ENCODE measurements around the gene ZNF772.
"Not testable (repeated sequence)": the region's sequence is repeated elsewhere in the genome, so short reads cannot be mapped to it uniquely, and the experiment has no call there.

Gene ZNF772

DNA sequence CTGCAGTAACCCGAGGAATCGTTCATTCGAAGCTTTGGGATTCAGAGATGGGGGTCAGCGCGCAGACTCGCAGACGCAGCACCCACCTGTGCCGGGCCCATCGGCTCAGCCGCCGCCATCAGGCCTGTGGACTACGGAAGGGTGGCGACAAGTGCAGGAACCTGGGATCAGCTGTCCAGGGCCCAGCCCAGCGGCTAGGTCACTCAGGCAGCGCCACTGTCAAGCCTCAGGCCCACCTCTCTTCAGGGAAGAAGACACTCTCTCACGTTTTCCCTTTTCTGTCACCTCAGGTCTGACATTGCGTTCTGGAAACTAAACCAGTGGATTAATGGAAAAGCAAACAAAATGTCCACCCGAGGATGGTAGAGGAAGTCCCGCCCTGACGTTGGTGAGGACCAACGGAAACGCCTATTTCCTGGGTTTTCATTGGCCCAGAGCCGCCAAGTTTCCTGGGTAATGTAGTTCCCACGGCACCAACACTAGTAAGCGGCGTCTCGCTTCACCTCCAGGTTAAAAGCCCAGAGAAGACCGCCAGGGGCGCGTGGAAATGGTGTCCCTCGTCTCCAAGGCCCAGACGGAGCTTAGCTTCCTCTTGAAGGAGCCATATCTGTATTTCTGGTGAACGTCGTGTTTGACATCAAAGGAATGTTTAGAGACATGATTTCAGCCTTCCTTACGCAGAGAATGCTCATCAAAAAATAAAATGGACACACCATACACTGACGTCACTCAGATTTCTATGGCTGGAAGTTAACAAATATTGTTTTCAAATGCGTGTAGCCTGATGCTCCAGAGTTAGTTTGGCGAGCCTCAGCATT, at the start of gene ZNF772:
TSS of gene ZNF772 (minus strand) at position 376 of the 818 bp plus-strand sequence. CDS start at position 119, 257 bp downstream.
- DNase-seq (ENCODE audit: low read depth in 1 of 2, low spot score in 1 of 2) = peak; percentile 68 to 76

DNA sequence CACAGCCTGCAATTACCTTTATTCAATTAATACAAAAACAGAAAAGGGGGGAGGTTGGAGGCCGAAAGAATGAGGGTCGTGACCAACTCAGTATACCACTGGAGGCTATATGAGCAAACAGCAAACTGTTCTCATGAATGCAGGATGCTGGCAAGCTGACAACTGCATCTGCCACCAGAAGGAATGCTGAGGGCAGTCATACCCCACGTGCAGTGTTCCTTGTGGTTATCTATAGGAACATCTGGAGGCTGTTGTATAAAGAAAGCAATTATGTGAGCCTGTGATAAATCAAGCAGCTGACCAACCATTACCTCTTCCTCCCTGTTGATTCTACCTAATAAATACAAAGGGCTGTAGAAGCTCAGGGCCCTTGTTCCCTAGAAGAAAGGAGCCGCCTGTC, 40.7 kb upstream of the ZNF772 start:
- DNase-seq (ENCODE audit: low read depth in 1 of 2, low spot score in 1 of 2) = not testable (repeated sequence)

DNA sequence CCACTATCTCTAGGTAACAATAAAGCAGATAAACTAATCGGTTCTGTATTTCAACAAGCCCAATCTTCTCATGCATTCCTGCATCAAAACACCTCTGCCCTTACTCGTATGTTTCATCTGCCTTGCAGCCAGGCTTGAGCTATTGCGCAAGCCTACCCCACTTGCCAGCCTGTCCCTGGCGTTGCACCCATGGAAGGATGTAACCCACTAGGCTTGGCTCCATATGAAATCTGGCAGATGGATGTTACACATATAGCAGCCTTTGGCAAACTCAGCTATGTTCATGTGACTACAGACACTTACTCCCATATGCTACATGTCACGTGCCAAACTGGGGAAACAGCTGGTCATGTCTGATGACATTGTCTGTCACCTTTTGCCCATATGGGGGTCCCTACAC, 37.9 kb upstream of the ZNF772 start:
- DNase-seq (ENCODE audit: low read depth in 1 of 2, low spot score in 1 of 2) = no peak

DNA sequence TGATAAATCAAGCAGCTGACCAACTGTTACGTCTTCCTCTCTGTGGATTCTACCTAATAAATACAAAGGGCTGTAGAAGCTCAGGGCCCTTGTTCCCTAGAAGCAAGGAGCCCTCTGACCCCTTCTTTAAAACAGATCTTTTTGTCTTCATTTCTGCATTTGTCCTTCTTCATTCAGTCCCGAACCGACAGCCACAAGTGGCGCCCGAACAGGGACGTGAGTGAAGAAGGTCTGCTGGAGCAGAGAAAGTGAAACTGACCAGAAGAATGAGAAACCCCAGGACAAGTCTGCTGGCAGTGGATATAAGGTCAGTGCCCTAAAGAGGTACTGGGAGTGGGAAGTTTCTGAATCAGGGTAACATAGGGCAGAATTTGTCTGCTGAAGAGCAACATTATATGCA, 35.5 kb upstream of the ZNF772 start:
- no peak for DNase-seq (ENCODE audit: low read depth in 1 of 2, low spot score in 1 of 2)

DNA sequence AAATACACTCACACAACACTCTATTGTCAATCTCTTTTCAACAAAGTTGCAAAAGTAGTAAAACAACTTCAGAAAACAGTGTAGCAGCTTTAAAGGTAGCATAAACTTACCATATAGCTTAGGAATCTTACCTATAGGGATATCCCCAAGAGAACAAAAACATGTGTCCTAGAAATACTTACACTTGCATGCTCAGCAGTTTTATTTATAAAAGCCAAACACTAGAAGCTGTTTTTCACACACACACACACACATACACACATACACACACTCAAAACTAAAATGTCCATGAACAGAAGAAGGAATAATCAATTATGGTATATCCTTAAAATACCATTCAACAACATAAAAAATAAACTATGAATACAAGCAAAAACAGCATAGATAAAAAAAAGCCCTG, 34.1 kb upstream of the ZNF772 start:
- no peak for DNase-seq (ENCODE audit: low read depth in 1 of 2, low spot score in 1 of 2)

DNA sequence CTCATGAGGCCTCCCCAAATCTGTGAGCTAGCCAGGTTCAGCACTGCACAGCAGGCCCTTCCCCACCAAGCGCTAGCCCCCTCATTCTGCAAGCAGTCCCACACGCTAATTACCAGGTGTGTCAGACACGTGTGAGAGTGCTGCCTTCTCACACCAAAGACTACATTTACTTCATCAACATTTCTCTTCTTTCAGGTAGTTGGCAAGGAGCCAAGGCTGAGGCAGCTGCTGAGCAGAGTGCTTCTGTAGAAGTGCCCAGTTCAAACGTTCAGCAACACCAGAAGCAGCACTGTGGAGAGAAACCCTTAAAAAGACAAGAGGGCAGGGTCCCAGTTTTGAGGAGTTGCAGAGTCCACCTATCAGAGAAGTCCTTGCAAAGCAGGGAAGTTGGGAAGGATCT, 28.8 kb upstream of the ZNF772 start:
- no peak for DNase-seq (ENCODE audit: low read depth in 1 of 2, low spot score in 1 of 2)

DNA sequence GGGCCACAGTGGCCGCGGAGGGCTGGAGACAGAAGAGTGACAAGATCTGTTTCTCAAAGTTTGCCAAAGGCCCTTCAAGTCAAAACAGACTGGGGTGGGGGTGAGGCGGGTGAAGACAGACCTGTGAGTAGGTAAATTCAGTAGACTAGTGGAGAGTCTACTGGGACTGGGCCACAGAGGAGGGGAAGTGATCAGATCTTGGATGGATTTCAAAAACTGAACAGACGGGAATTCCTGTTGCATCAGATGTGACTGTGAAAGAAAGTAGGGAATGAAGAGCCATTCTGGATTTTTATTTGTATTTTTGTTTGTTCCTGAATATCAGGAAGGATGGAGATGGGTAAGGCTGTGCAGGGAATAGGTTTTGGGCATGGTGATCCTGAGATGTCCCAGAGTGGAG, 23.0 kb upstream of the ZNF772 start:
- not testable (repeated sequence) for DNase-seq (ENCODE audit: low read depth in 1 of 2, low spot score in 1 of 2)

DNA sequence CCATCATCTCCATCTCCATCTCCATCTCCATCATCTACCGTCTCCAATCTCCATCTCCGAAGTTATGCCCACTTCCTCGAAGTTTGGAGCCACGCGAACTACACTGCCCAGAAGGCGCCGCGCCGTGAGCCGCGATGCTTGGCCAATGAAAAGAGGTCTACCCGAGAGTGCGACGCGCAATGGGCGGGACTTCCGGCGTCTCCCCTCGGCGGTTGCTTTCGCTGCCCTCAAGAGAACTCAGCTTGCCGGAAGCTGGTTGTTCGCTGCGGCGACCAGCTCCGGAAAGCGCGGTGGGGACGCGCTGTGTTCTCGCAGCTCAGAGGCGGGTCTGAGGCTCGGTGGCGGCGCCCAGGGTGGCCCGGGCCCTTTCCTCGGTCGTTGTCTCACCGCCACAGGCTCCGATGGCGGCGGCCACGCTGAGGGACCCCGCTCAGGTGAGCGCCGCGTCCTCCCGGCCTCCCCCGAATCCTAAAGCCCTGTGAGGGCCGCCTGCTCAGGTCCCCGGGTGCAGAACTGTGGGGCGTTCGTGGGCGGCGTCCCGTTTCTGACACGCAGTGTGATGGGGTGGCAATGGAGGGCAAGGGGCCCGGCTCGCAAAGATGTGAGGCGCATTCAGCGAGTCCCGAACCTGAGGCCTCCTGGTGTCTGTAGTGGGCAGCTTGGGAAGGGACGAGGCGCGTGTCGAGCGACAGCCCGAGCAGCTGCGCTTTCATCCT, 22.5 kb upstream of the ZNF772 start, which contains the start of gene ZNF773:
TSS of gene ZNF773 (plus strand) at position 259 of the 716 bp plus-strand sequence. CDS start at position 402, 143 bp downstream.
- DNase-seq (ENCODE audit: low read depth in 1 of 2, low spot score in 1 of 2) = peak; percentile 91 to 96

DNA sequence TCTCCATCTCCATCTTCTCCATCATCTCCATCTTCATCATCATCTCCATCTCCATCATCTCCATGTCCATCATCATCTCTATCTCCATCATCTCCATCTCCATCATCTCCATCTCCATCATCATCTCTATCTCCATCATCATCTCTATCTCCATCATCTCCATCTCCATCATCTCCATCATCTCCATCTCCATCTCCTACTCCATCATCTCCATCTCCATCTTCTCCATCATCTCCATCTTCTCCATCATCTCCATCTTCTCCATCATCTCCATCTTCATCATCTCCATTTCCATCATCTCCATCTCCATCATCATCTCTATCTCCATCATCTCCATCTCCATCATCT, 21.9 kb upstream of the ZNF772 start:
- not testable (repeated sequence) for DNase-seq (ENCODE audit: low read depth in 1 of 2, low spot score in 1 of 2)

DNA sequence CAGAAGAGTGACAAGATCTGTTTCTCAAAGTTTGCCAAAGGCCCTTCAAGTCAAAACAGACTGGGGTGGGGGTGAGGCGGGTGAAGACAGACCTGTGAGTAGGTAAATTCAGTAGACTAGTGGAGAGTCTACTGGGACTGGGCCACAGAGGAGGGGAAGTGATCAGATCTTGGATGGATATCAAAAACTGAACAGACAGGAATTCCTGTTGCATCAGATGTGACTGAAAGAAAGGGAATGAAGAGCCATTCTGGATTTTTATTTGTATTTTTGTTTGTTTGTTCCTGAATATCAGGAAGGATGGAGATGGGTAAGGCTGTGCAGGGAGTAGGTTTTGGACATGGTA, 10.9 kb upstream of the ZNF772 start:
- not testable (repeated sequence) for DNase-seq (ENCODE audit: low read depth in 1 of 2, low spot score in 1 of 2)

DNA sequence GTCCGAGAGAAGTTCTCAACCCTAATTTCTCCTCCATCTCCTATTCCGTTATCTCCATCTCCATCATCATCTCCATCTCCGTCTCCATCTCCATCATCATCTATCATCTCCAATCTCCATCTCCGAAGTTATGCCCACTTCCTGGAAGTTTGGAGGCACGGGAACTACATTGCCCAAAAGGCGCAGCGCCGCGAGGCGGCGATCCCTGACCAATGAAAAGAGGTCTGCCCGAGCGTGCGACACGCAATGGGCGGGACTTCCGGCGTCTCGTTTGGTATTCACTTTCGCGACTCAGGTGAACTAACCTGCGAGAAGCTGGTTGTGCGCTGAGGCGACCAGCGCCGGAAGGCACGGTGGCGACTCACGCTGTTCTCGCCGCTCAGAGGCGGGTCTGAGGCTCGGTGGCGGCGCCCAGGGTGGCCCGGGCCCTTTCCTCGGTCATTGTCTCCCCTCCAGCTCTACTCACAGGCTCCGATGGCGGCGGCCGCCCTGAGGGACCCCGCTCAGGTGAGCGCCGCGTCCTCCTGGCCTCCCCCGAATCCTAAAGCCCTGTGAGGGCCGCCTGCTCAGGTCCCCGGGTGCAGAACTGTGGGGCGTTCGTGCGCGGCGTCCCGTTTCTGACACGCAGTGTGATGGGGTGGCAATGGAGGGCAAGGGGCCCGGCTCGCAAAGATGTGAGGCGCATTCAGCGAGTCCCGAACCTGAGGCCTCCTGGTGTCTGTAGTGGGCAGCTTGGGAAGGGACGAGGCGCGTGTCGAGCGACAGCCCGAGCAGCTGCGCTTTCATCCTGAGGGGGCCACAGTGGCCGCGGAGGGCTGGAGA, 10.3 kb upstream of the ZNF772 start, which contains the start of gene ZNF419:
TSS of gene ZNF419 (plus strand) at position 274 of the 822 bp plus-strand sequence. CDS start at position 475, 201 bp downstream.
- peak; percentile 89 to 93 for DNase-seq (ENCODE audit: low read depth in 1 of 2, low spot score in 1 of 2)

DNA sequence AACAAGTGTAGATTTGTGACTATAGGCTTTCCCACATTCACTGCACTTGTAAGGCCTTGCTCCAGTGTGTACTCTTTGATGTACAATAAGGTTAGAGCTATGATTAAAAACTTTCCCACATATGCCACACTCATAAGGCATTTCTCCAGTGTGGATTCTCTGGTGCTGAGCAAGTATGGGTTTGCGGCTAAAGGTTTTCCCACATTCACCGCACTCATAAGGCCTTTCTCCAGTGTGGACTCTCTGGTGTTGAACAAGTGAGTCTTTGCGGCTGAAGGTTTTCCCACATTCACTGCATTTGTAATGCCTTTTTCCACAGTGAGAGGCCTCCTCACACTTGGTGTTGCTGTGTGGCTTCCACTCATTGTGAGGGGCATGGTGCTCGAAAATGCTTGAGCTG, 3.7 kb downstream of the ZNF772 start:
- no peak for DNase-seq (ENCODE audit: low read depth in 1 of 2, low spot score in 1 of 2)

DNA sequence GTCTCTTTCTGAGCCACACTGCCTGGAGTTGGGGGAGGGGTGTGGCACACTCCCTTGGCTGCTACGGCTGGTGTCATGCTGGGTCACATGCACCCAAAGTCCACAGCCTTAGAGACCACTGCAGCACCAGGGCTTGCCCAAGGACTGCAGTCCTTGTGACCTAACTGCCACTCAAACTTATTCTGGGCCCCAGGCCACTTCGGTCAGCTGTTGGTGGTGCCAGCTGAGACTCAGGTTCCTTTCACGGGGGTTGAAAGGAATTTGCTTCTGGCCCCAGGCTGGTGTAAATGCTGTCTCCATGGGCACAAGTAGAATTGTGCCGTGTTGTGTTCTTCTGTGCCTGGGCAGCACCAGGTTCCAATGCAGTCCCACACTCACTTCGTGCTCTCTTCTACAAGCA, 10.9 kb downstream of the ZNF772 start:
- DNase-seq (ENCODE audit: low read depth in 1 of 2, low spot score in 1 of 2) = no peak

DNA sequence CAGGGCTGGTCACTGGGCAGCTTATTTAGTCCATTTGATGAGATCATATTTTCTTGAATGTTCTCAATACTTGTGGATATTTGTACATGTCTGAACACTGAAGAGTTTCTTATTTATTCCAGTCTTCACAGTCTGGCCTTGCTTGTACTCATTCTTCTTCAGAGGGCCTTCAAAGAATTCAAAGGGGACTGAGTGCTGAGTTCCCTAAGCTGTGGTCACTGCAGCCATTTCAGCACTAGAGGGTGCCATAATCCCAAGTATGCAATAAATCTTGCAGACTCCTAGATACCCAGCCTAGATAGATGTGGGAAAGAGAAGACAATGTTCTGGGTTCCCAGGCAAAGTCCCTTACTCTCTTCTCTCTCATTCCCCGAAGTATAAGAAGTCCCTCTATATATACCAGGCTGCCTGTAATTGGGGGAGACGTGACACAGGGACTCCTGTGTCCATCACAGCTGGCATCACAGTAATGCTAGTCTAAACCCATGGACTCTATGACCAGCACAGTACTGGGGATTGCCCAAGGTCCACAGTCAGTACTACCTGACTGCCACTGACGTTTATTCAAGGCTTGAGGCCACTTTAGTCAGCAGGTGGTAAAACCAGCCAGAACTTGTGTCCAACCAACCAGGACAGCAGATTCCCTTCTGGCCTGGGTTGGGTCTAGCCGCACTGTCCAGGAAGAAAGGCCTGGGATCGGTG, 11.5 kb downstream of the ZNF772 start:
- no peak for DNase-seq (ENCODE audit: low read depth in 1 of 2, low spot score in 1 of 2)

DNA sequence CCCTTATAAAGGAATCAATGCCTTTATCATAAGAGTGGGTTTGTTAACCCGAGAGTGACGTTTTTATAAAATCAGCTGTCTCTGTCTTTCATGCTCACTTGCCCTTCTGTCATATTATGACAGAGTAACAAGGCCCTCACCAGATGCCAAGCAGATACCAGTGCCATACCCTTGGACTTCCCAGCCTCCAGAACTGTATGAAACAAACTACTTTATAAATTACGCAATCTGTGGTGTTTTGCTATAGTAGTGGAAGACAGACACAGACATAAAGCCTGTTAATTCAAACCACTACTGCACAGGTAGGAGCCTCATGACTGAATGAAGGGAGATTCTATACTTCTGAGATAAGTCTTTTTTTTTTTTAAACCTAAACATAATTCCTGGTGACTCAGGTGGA, 25.1 kb downstream of the ZNF772 start:
- no peak for DNase-seq (ENCODE audit: low read depth in 1 of 2, low spot score in 1 of 2)

DNA sequence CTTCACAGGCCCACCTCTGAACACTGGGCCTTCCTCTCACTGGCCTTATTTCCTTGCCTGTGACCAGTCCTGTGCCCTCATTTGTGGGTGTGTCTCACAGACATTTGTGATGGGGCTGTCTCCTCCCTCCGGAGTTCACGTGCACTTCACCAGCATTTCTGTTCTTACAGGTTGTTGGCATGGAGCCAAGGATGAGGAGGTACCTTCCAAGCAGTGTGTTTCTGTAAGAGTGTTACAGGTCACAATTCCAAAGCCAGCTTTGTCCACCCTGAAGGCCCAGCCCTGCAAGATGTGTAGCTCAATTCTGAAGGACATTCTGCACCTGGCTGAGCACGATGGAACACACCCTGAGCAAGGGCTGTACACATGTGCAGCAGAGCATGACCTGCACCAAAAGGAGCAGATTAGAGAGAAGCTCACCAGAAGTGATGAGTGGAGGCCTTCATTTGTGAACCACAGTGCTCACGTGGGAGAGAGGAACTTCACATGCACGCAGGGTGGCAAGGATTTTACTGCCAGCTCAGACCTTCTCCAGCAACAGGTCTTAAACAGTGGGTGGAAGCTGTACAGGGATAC, 34.2 kb downstream of the ZNF772 start:
- DNase-seq (ENCODE audit: low read depth in 1 of 2, low spot score in 1 of 2) = no peak

DNA sequence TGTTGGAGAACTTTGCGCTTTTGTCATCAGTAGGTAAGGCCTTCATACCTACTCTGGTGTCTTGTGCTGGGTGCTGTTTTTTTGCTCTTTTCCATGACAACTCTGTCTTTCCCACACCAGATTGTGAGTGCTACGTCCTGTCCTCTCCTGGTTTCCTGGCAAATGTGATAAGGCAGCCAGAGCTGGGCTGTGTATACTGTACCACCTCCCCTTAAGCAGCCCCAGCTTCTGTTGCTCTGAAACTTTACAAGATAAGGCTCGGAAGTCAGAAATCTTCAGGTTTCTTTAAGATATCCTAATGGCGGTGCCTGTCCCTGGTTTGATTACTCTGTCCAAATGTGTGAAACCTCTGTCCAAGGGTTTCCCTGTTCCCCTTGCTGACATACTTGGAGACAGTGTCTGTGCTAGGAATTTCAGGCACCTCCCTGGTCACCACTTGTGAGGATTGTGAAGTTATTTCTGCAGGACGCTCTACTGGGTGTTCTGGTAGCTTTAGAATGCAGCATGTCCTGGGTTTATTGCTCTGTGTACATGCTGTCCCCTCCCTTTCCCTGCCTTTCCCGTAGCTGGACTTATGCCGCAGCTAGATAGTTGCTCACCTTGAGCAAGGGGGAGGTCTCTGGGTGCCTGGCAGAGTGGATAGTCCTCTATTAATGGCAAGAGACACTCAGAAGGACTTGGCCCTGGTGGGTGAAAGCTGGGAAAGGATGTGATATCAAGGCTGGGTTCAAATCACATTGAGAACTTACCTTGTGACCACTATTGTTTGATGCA, 35.2 kb downstream of the ZNF772 start:
- no peak for DNase-seq (ENCODE audit: low read depth in 1 of 2, low spot score in 1 of 2)

DNA sequence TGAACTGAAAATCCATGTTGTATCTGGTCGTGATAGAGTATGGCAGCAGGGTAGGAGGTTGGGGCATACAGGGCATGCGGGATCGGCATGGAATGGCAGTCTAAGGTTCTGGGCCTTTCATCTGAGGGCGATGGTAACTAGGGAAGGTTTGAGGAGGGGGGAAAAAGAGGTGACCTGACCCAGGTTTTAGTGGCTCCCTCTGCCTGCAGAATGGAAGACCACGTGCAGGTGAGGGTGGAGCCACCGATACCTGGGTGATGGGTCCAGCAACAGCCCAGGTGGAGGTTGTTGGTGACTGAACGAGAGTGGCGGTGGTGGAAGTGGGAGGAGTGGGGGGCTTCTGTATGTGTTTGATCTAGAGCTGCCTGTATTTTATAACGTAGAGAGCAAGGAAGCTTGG, 38.4 kb downstream of the ZNF772 start:
- DNase-seq (ENCODE audit: low read depth in 1 of 2, low spot score in 1 of 2) = no peak

DNA sequence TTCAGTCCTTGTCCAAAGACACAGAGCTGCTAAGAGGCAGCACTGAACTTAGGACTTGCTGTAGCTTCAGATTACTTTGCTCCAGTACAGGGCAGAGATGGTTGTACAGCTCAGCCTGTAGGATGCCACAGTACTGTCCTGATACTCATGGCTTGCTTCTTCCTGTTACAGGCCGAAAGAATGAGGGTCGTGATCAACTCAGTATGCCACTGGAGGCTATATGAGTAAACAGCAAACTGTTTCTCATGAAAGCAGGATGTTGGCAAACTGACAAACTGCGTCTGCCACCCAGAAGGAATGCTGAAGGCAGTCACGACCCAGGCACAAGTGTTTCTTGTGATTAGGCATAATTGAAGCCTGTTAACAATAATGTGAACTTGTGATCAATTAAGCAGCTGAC, 39.4 kb downstream of the ZNF772 start:
- no peak for DNase-seq (ENCODE audit: low read depth in 1 of 2, low spot score in 1 of 2)

DNA sequence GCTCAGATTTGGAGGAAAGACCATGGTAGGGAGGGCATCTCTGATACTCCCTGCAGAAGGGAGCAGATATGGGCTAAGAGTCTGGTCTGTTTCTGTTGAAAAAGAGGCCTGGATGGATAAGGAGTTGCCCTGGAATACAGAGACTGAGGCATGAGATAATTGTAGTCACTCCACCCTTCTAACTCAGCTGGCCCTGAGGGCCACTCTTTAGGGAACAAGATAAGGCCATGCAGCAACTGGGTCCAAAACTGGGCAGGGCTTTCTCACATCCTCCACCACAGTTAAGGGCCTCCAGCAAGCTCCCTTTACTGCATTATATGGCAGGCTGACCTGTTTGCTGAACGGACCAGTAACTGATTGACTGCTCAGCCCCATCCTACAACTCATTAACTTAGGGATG, 40.9 kb downstream of the ZNF772 start:
- no peak for DNase-seq (ENCODE audit: low read depth in 1 of 2, low spot score in 1 of 2)
